WTC11 (cell line): ENCODE data around the gene FITM1. TPM values are rescaled to one million over a fixed set of nuclear protein-coding genes. Genes with fewer than 3 reads are reported as not detected.

Experiments used
- ATF2 ChIP-seq: sonication (generic); formaldehyde crosslinking; IDR thresholded peaks from 2 replicates; pipeline ENCODE4 v1.8.1; 2022; ENCODE audit warnings: low read depth, missing genetic modification reagents, borderline replicate concordance
- ATF6 ChIP-seq: sonication (generic); formaldehyde crosslinking; IDR thresholded peaks from 2 replicates; pipeline ENCODE4 v1.8.1; 2023; ENCODE audit warnings: mild to moderate bottlenecking, missing genetic modification reagents
- CBFB ChIP-seq: sonication (generic); formaldehyde crosslinking; IDR thresholded peaks from 2 replicates; pipeline ENCODE4 v1.8.1; 2022; ENCODE audit warnings: mild to moderate bottlenecking, low read depth, missing genetic modification reagents
- CDX4 ChIP-seq: fragments of 250-450 bp; sonication (Bioruptor Pico); IDR thresholded peaks from 2 replicates; pipeline ENCODE4 v1.9.0; 2021; ENCODE audit warnings: moderate library complexity, mild to moderate bottlenecking, inconsistent platforms, borderline replicate concordance
- CTCF ChIP-seq: fragments of 200-600 bp; IDR thresholded peaks from 2 replicates; pipeline ENCODE4 v1.8.0; 2022; ENCODE audit warnings: antibody characterized with exemption
- ELF4 ChIP-seq: sonication (generic); formaldehyde crosslinking; IDR thresholded peaks from 2 replicates; pipeline ENCODE4 v1.8.1; 2022; ENCODE audit warnings: low read depth, mild to moderate bottlenecking, moderate library complexity, missing genetic modification reagents
- EMX1 ChIP-seq: fragments of 250-450 bp; sonication (Bioruptor Pico); IDR thresholded peaks from 2 replicates; pipeline ENCODE4 v1.8.0; 2021; ENCODE audit warnings: mild to moderate bottlenecking
- FOXJ3 ChIP-seq: sonication (generic); formaldehyde crosslinking; IDR thresholded peaks from 2 replicates; pipeline ENCODE4 v1.9.0; 2021; ENCODE audit warnings: missing genetic modification reagents, mild to moderate bottlenecking, borderline replicate concordance
- GABPB1 ChIP-seq: sonication (generic); formaldehyde crosslinking; IDR thresholded peaks from 2 replicates; pipeline ENCODE4 v1.8.1; 2023; ENCODE audit warnings: mild to moderate bottlenecking, missing genetic modification reagents
- GRHL2 ChIP-seq: fragments of 250-450 bp; sonication (Bioruptor Pico); IDR thresholded peaks from 2 replicates; pipeline ENCODE4 v1.8.0; 2022; ENCODE audit warnings: mild to moderate bottlenecking, moderate library complexity; ENCODE audit not compliant: insufficient replicate concordance, severe bottlenecking
- GTF2I ChIP-seq: fragments of 250-450 bp; sonication (Bioruptor Pico); conservative IDR thresholded peaks from 2 replicates; pipeline ENCODE4 v1.4.0; 2021; ENCODE audit warnings: mild to moderate bottlenecking
- IRF1 ChIP-seq: sonication (generic); formaldehyde crosslinking; IDR thresholded peaks from 2 replicates; pipeline ENCODE4 v1.8.0; 2023; ENCODE audit warnings: missing genetic modification reagents
- KAT7 ChIP-seq: sonication (generic); formaldehyde crosslinking; IDR thresholded peaks from 2 replicates; pipeline ENCODE4 v1.8.1; 2023; ENCODE audit warnings: missing genetic modification reagents, mild to moderate bottlenecking, borderline replicate concordance
- MYBL2 ChIP-seq: sonication (generic); formaldehyde crosslinking; IDR thresholded peaks from 2 replicates; pipeline ENCODE4 v1.8.1; 2023; ENCODE audit warnings: mild to moderate bottlenecking, moderate library complexity, missing genetic modification reagents
- NFATC4 ChIP-seq: fragments of 250-450 bp; sonication (Bioruptor Pico); IDR thresholded peaks from 2 replicates; pipeline ENCODE4 v1.9.0; 2021; ENCODE audit warnings: mild to moderate bottlenecking
- NFYB ChIP-seq: sonication (generic); formaldehyde crosslinking; conservative IDR thresholded peaks from 2 replicates; pipeline ENCODE4 v1.8.0; 2022; ENCODE audit warnings: low read depth, missing genetic modification reagents
- RELA ChIP-seq: sonication (generic); formaldehyde crosslinking; IDR thresholded peaks from 2 replicates; pipeline ENCODE4 v1.8.1; 2022; ENCODE audit warnings: missing genetic modification reagents, mild to moderate bottlenecking, borderline replicate concordance
- SMAD3 ChIP-seq: sonication (generic); formaldehyde crosslinking; IDR thresholded peaks from 2 replicates; pipeline ENCODE4 v1.8.0; 2022; ENCODE audit warnings: missing genetic modification reagents, mild to moderate bottlenecking, borderline replicate concordance
- SP1 ChIP-seq: sonication (generic); formaldehyde crosslinking; conservative IDR thresholded peaks from 2 replicates; pipeline ENCODE4 v1.8.1; 2022; ENCODE audit warnings: missing genetic modification reagents
- TEAD4 ChIP-seq: sonication (generic); formaldehyde crosslinking; IDR thresholded peaks from 2 replicates; pipeline ENCODE4 v1.8.0; 2022; ENCODE audit warnings: mild to moderate bottlenecking, missing genetic modification reagents
- USF1 ChIP-seq: sonication (generic); formaldehyde crosslinking; IDR thresholded peaks from 2 replicates; pipeline ENCODE4 v1.8.0; 2022; ENCODE audit warnings: mild to moderate bottlenecking, missing genetic modification reagents
- ZNF219 ChIP-seq: sonication (generic); formaldehyde crosslinking; IDR thresholded peaks from 2 replicates; pipeline ENCODE4 v1.8.0; 2023; ENCODE audit warnings: missing genetic modification reagents, mild to moderate bottlenecking, borderline replicate concordance
- ZNF423 ChIP-seq: fragments of 250-450 bp; sonication (Bioruptor Pico); IDR thresholded peaks from 2 replicates; pipeline ENCODE4 v2.1.2; 2022; ENCODE audit warnings: mild to moderate bottlenecking, moderate library complexity
- ZNF512 ChIP-seq: sonication (generic); formaldehyde crosslinking; IDR thresholded peaks from 2 replicates; pipeline ENCODE4 v1.8.1; 2022; ENCODE audit warnings: missing genetic modification reagents, borderline replicate concordance
- ZNF532 ChIP-seq: fragments of 250-450 bp; sonication (Bioruptor Pico); IDR thresholded peaks from 2 replicates; pipeline ENCODE4 v1.9.0; 2021; ENCODE audit warnings: mild to moderate bottlenecking, borderline replicate concordance
- total RNA-seq: library from RNA; stranded (reverse); gene quantifications from 3 replicates; pipeline ENCODE4 v1.2.3, GENCODE V29; 2021

The FITM1 gene
- total RNA-seq, 1 experiment from 2014 or later: not detected

GRCh38 chr14:24141097-24141880, 10.8 kb downstream of the FITM1 start, which contains the start of gene EMC9 (continued):
- TF ChIP-seq ZNF532 (CRISPR knock-in tag) (no peak), GTF2I (CRISPR knock-in tag) (no peak), CBFB (no peak), TEAD4 (CRISPR knock-in tag) (no peak), USF1 (CRISPR knock-in tag) (peak; percentile 82), EMX1 (CRISPR knock-in tag) (peak; percentile 81; the same call in 1 of the 2 replicates), MYBL2 (CRISPR knock-in tag) (peak; percentile 98), CTCF (no peak), CDX4 (no peak), ZNF423 (CRISPR knock-in tag) (no peak), SP1 (peak; percentile 68), ELF4 (CRISPR knock-in tag) (no peak), ZNF219 (peak; percentile 51; the same call in 1 of the 2 replicates), ATF6 (no peak), GABPB1 (peak; percentile 74), NFYB (CRISPR knock-in tag) (peak; percentile 90), IRF1 (CRISPR knock-in tag) (no peak), NFATC4 (CRISPR knock-in tag) (no peak), FOXJ3 (CRISPR knock-in tag) (peak; percentile 16; the same call in 1 of the 2 replicates), ZNF512 (CRISPR knock-in tag) (no peak), KAT7 (CRISPR knock-in tag) (no peak), GRHL2 (CRISPR knock-in tag) (no peak), SMAD3 (CRISPR knock-in tag) (0 out of 2 replicates have a peak, but pooled peaks have one; percentile 3), ATF2 (peak; percentile 30; the same call in 1 of the 2 replicates), RELA (CRISPR knock-in tag) (no peak)
